ENCODE data around the gene OR2V2. TPM values are rescaled to one million over a fixed set of nuclear protein-coding genes. Genes with fewer than 3 reads are reported as not detected.

OR2V2 gene
- total RNA-seq, 1 donor: not detected

- Histone ChIP-seq H3K27me3 (ENCODE audit: insufficient read depth, low read length) (no peaks in the 10 kb centered on the region), H3K4me1 (ENCODE audit: insufficient read depth, low read length) (peaks cover 18% of the 10 kb centered on the region), H3K9me3 (ENCODE audit: low read depth, low read length) (no peaks in the 10 kb centered on the region), H3K4me3 (ENCODE audit: low read length) (no peak overlapping the region)
These were observed 47.3 kb downstream of the OR2V2 start for GRCh38 chr5:181194489-181195248.

GRCh38 chr5:181195249-181195761, 47.9 kb downstream of the OR2V2 start:
- Histone ChIP-seq H3K4me1 (ENCODE audit: insufficient read depth, low read length) (peaks cover 15% of the 10 kb centered on the region), H3K27me3 (ENCODE audit: insufficient read depth, low read length) (no peaks in the 10 kb centered on the region), H3K9me3 (ENCODE audit: low read depth, low read length) (no peaks in the 10 kb centered on the region), H3K4me3 (ENCODE audit: low read length) (no peak overlapping the region)

GRCh38 chr5:181197326-181197951, 50.1 kb downstream of the OR2V2 start:
- Histone ChIP-seq H3K4me3 (ENCODE audit: low read length) (no peak overlapping the region), H3K4me1 (ENCODE audit: insufficient read depth, low read length) (peaks cover 17% of the 10 kb centered on the region), H3K9me3 (ENCODE audit: low read depth, low read length) (no peaks in the 10 kb centered on the region), H3K27me3 (ENCODE audit: insufficient read depth, low read length) (no peaks in the 10 kb centered on the region)

GRCh38 chr5:181198106-181198685, 50.8 kb downstream of the OR2V2 start:
- Histone ChIP-seq H3K4me3 (ENCODE audit: low read length) (no peak overlapping the region), H3K9me3 (ENCODE audit: low read depth, low read length) (no peaks in the 10 kb centered on the region), H3K27me3 (ENCODE audit: insufficient read depth, low read length) (no peaks in the 10 kb centered on the region), H3K4me1 (ENCODE audit: insufficient read depth, low read length) (peaks cover 20% of the 10 kb centered on the region)

GRCh38 chr5:181198905-181199519, 51.6 kb downstream of the OR2V2 start:
- Histone ChIP-seq H3K9me3 (ENCODE audit: low read depth, low read length) (no peaks in the 10 kb centered on the region), H3K27me3 (ENCODE audit: insufficient read depth, low read length) (peaks cover 5% of the 10 kb centered on the region), H3K4me3 (ENCODE audit: low read length) (no peak overlapping the region), H3K4me1 (ENCODE audit: insufficient read depth, low read length) (peaks cover 28% of the 10 kb centered on the region)

- peaks cover 38% of the 10 kb centered on the region for H3K4me1 ChIP-seq (ENCODE audit: insufficient read depth, low read length)
- H3K4me3 ChIP-seq (ENCODE audit: low read length): no peak overlapping the region
- no peaks in the 10 kb centered on the region for H3K9me3 ChIP-seq (ENCODE audit: low read depth, low read length)
- H3K27me3 ChIP-seq (ENCODE audit: insufficient read depth, low read length): peaks cover 5% of the 10 kb centered on the region
These were observed 52.7 kb downstream of the OR2V2 start for GRCh38 chr5:181199881-181200638.

GRCh38 chr5:181200816-181201215, 53.4 kb downstream of the OR2V2 start:
- Histone ChIP-seq H3K4me3 (ENCODE audit: low read length) (no peak overlapping the region), H3K27me3 (ENCODE audit: insufficient read depth, low read length) (peaks cover 7% of the 10 kb centered on the region), H3K9me3 (ENCODE audit: low read depth, low read length) (no peaks in the 10 kb centered on the region), H3K4me1 (ENCODE audit: insufficient read depth, low read length) (peaks cover 45% of the 10 kb centered on the region)

- Histone ChIP-seq H3K9me3 (ENCODE audit: low read depth, low read length) (no peaks in the 10 kb centered on the region), H3K4me3 (ENCODE audit: low read length) (no peak overlapping the region), H3K4me1 (ENCODE audit: insufficient read depth, low read length) (peaks cover 60% of the 10 kb centered on the region), H3K27me3 (ENCODE audit: insufficient read depth, low read length) (peaks cover 18% of the 10 kb centered on the region)
These were observed 55.8 kb downstream of the OR2V2 start for GRCh38 chr5:181203093-181203711.

- H3K9me3 ChIP-seq (ENCODE audit: low read depth, low read length): no peaks in the 10 kb centered on the region
- peaks cover 60% of the 10 kb centered on the region for H3K4me1 ChIP-seq (ENCODE audit: insufficient read depth, low read length)
- H3K4me3 ChIP-seq (ENCODE audit: low read length): peak overlapping the region; percentile 37
- peaks cover 18% of the 10 kb centered on the region for H3K27me3 ChIP-seq (ENCODE audit: insufficient read depth, low read length)
These were observed 56.4 kb downstream of the OR2V2 start for GRCh38 chr5:181203777-181204112.

GRCh38 chr5:181204113-181204825, 56.9 kb downstream of the OR2V2 start:
- peaks cover 60% of the 10 kb centered on the region for H3K4me1 ChIP-seq (ENCODE audit: insufficient read depth, low read length)
- H3K27me3 ChIP-seq (ENCODE audit: insufficient read depth, low read length): peaks cover 18% of the 10 kb centered on the region
- H3K9me3 ChIP-seq (ENCODE audit: low read depth, low read length): no peaks in the 10 kb centered on the region
- H3K4me3 ChIP-seq (ENCODE audit: low read length): peak overlapping the region; percentile 37

- H3K9me3 ChIP-seq (ENCODE audit: low read depth, low read length): no peaks in the 10 kb centered on the region
- H3K4me3 ChIP-seq (ENCODE audit: low read length): peak within 1 kb of the TSS; percentile 37
- peaks cover 18% of the 10 kb centered on the region for H3K27me3 ChIP-seq (ENCODE audit: insufficient read depth, low read length)
- peaks cover 60% of the 10 kb centered on the region for H3K4me1 ChIP-seq (ENCODE audit: insufficient read depth, low read length)
These were observed 57.7 kb downstream of the OR2V2 start, which contains the start of gene TRIM7 for GRCh38 chr5:181204826-181205760. Gene TRIM7, minus strand, starts transcription at chr5:181205196. Its CDS starts 86 bp downstream, at chr5:181205110.

GRCh38 chr5:181205761-181206649, 58.6 kb downstream of the OR2V2 start:
- H3K4me1 ChIP-seq (ENCODE audit: insufficient read depth, low read length): peaks cover 50% of the 10 kb centered on the region
- H3K4me3 ChIP-seq (ENCODE audit: low read length): peak overlapping the region; percentile 37
- H3K27me3 ChIP-seq (ENCODE audit: insufficient read depth, low read length): peaks cover 18% of the 10 kb centered on the region
- no peaks in the 10 kb centered on the region for H3K9me3 ChIP-seq (ENCODE audit: low read depth, low read length)

Data from mononuclear cell (primary cell).